Hepatocyte (in vitro differentiated cells): ENCODE results near the gene EDEM2. TPM values are rescaled to one million over a fixed set of nuclear protein-coding genes. Genes with fewer than 3 reads are reported as not detected.
"Not testable (repeated sequence)": the region's sequence is repeated elsewhere in the genome, so short reads cannot be mapped to it uniquely, and the experiment has no call there.

ENCODE experiments used
- DNase-seq: peaks from one replicate; pipeline ENCODE4 v3.0.0-alpha.2; 2016; ENCODE audit warnings: low spot score
- H2AFZ ChIP-seq: fragments of 200-600 bp; sonication (generic); 2 replicates; pipeline ENCODE4 v1.6.0; 2016; ENCODE audit warnings: antibody characterized with exemption, mild to moderate bottlenecking
- H3K27ac ChIP-seq: fragments of 200-600 bp; sonication (generic); 2 replicates; pipeline ENCODE4 v1.5.1; 2016; ENCODE audit warnings: mild to moderate bottlenecking
- H3K27me3 ChIP-seq: fragments of 200-600 bp; sonication (generic); 2 replicates; pipeline ENCODE4 v1.6.1; 2016
- H3K36me3 ChIP-seq: fragments of 200-600 bp; sonication (generic); replicated peaks from 2 replicates; pipeline ENCODE4 v1.5.1; 2016; ENCODE audit warnings: low read depth; ENCODE audit not compliant: insufficient read depth
- H3K4me1 ChIP-seq: fragments of 200-600 bp; sonication (generic); 2 replicates; pipeline ENCODE4 v1.5.1; 2016; ENCODE audit warnings: mild to moderate bottlenecking, moderate library complexity; ENCODE audit not compliant: insufficient read depth
- H3K4me2 ChIP-seq: fragments of 200-600 bp; sonication (generic); 2 replicates; pipeline ENCODE4 v1.6.0; 2016
- H3K4me3 ChIP-seq: fragments of 200-600 bp; sonication (generic); 2 replicates; pipeline ENCODE4 v1.5.1; 2016; ENCODE audit warnings: mild to moderate bottlenecking
- H3K79me2 ChIP-seq: fragments of 200-600 bp; sonication (generic); 2 replicates; pipeline ENCODE4 v1.6.0; 2017; ENCODE audit warnings: mild to moderate bottlenecking
- H3K9me2 ChIP-seq: fragments of 200-600 bp; sonication (generic); replicated peaks from 2 replicates; pipeline ENCODE4 v1.6.0; 2017; ENCODE audit warnings: mild to moderate bottlenecking; ENCODE audit not compliant: insufficient read depth
- H3K9me3 ChIP-seq: fragments of 200-600 bp; sonication (generic); 2 replicates; pipeline ENCODE4 v1.5.1; 2016; ENCODE audit warnings: low read depth, mild to moderate bottlenecking
- H4K20me1 ChIP-seq: fragments of 200-600 bp; sonication (generic); 2 replicates; pipeline ENCODE4 v1.6.0; 2016; ENCODE audit warnings: mild to moderate bottlenecking; ENCODE audit not compliant: insufficient read depth, poor library complexity, severe bottlenecking
- EZH2 ChIP-seq: fragments of 200-600 bp; sonication (generic); IDR thresholded peaks from 2 replicates; pipeline ENCODE4 v1.6.1; 2016; ENCODE audit warnings: antibody characterized with exemption, mild to moderate bottlenecking, borderline replicate concordance
- EZH2phosphoT487 ChIP-seq: fragments of 200-600 bp; sonication (generic); IDR thresholded peaks from one replicate; pipeline ENCODE4 v1.6.1; 2018; ENCODE audit warnings: antibody characterized with exemption, mild to moderate bottlenecking, low read depth, moderate library complexity; ENCODE audit not compliant: unreplicated experiment, severe bottlenecking
- WGBS: methylation state at CpG from one replicate; pipeline ENCODE4 v1.1.6; 2016; ENCODE audit warnings: low lambda C conversion rate; ENCODE audit errors: missing lambda C conversion rate; 5-methylcytosine and 5-hydroxymethylcytosine counted together
- polyA plus RNA-seq: library from polyadenylated mRNA; unstranded; fragments of >200 nt; fragmentation: Nextera tagmentation; extraction: Ambion mirVana; gene quantifications from 2 replicates; pipeline ENCODE4 v1.2.1, GENCODE V29; 2016
- small RNA-seq: library from RNA; depleted of rRNA; stranded (forward); fragments of <200 nt; gene quantifications from one replicate; pipeline ENCODE3, GENCODE V24; 2014
- total RNA-seq: library from RNA; depleted of rRNA; stranded (reverse); fragments of >200 nt; gene quantifications from 2 replicates; pipeline ENCODE4 v1.2.3, GENCODE V29; 2014
- TF ChIP-seq, protein P1 (sequence below): fragments of 200-600 bp; sonication (generic); IDR thresholded peaks from 2 replicates; pipeline ENCODE4 v1.5.1; 2016; ENCODE audit warnings: antibody characterized with exemption, mild to moderate bottlenecking; ENCODE audit not compliant: poor library complexity

The EDEM2 gene
- total and polyA plus RNA-seq, 2 experiments from 2014 or later = 24.7 to 40.8 TPM

DNA sequence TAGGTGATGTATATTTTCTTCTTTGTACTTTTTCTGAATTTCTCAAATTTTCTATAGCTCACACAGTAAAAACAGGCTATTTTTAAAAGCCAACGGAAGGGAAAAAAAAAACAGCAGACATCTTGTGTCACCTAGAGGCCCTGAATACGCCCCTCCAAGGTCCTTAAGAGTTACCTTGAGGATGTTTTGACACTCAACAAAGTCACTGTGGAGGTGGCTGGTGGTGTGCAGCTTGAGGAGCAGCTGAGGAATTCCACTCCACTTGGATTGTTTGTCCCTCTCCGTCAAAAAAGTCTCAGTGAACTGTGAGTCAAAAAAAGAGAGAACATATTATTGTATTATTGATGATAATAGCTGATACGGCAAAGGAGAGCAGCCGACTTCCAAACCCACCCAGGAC, 69.3 kb downstream of the EDEM2 start:
- Histone ChIP-seq H3K27ac (no peak overlapping the region), H4K20me1 (peaks cover 50% of the 10 kb centered on the region), H3K36me3 (peaks cover 8% of the 10 kb centered on the region), H3K79me2 (peaks cover 82% of the 10 kb centered on the region), H3K4me3 (no peak overlapping the region), H2AFZ (no peak overlapping the region), H3K27me3 (no peaks in the 10 kb centered on the region), H3K4me2 (no peak overlapping the region), H3K9me2 (no peaks in the 10 kb centered on the region), H3K4me1 (no peaks in the 10 kb centered on the region), H3K9me3 (no peaks in the 10 kb centered on the region)
- 94% methylated on average over 5 of the region's 5 CpGs for WGBS
- no peak for DNase-seq
- no peak for TF ChIP-seq EZH2
- TF ChIP-seq EZH2phosphoT487 = no peak
- TF ChIP-seq, protein P1, sequence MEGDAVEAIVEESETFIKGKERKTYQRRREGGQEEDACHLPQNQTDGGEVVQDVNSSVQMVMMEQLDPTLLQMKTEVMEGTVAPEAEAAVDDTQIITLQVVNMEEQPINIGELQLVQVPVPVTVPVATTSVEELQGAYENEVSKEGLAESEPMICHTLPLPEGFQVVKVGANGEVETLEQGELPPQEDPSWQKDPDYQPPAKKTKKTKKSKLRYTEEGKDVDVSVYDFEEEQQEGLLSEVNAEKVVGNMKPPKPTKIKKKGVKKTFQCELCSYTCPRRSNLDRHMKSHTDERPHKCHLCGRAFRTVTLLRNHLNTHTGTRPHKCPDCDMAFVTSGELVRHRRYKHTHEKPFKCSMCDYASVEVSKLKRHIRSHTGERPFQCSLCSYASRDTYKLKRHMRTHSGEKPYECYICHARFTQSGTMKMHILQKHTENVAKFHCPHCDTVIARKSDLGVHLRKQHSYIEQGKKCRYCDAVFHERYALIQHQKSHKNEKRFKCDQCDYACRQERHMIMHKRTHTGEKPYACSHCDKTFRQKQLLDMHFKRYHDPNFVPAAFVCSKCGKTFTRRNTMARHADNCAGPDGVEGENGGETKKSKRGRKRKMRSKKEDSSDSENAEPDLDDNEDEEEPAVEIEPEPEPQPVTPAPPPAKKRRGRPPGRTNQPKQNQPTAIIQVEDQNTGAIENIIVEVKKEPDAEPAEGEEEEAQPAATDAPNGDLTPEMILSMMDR = no peak

DNA sequence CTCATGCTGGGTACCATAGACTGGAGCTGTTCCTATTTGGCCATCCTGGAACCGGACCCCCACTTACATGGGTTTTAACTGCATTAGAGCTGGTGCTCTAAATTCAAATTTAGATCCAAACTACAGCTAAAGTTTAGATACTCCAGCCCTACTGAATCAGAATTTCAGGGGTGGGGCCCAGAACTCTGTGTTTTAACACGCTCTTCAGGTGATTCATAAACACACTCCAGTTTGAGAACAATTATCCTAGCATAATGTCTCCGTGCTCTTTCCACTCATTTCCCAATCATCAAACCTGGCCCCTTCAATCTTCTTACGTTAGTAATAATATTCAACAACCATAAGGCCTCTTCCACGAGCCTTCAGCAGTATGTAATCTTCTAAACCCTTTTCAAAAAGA, 69.8 kb downstream of the EDEM2 start:
- Histone ChIP-seq H4K20me1 (peaks cover 45% of the 10 kb centered on the region), H3K79me2 (peaks cover 82% of the 10 kb centered on the region), H3K9me2 (no peaks in the 10 kb centered on the region), H3K4me1 (no peaks in the 10 kb centered on the region), H3K36me3 (peaks cover 8% of the 10 kb centered on the region), H3K27me3 (no peaks in the 10 kb centered on the region), H3K4me2 (no peak overlapping the region), H3K4me3 (no peak overlapping the region), H3K9me3 (no peaks in the 10 kb centered on the region), H3K27ac (no peak overlapping the region), H2AFZ (no peak overlapping the region)
- TF ChIP-seq, protein P1 = no peak
- TF ChIP-seq EZH2phosphoT487 (no peak), EZH2 (no peak)
- WGBS = 98% methylated on average over 5 of the region's 5 CpGs
- DNase-seq = no peak

DNA sequence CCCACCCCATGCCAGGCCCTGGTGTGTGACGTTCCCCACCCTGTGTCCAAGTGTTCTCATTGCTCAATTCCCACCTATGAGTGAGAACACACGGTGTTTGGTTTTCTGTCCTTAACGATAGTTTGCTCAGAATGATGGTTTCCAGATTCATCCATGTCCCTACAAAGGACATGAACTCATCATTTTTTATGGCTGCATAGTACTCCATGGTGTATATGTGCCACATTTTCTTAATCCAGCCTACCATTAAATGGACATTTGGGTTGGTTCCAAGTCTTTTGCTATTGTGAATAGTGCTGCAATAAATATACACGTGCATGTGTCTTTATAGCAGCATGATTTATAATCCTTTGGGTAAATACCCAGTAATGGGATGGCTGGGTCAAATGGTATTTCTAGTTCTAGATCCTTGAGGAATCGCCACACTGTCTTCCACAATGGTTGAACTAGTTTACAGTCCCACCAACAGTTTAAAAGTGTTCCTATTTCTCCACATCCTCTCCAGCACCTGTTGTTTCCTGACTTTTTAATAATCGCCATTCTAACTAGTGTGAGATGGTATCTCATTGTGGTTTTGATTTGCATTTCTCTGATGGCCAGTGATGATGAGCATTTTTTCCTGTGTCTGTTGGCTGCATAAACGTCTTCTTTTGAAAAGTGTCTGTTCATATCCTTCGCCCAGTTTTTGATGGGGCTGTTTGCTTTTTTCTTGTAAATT, 75.5 kb downstream of the EDEM2 start:
- not testable (repeated sequence) for H2AFZ ChIP-seq, H3K4me2 ChIP-seq, H3K9me2 ChIP-seq, H3K4me3 ChIP-seq, H3K36me3 ChIP-seq, H3K27ac ChIP-seq, H3K4me1 ChIP-seq, H3K9me3 ChIP-seq, DNase-seq, H3K27me3 ChIP-seq
- peaks cover 26% of the 10 kb centered on the region for H4K20me1 ChIP-seq
- H3K79me2 ChIP-seq = peaks cover 65% of the 10 kb centered on the region
- 90% methylated on average over 8 of the region's 8 CpGs for WGBS

DNA sequence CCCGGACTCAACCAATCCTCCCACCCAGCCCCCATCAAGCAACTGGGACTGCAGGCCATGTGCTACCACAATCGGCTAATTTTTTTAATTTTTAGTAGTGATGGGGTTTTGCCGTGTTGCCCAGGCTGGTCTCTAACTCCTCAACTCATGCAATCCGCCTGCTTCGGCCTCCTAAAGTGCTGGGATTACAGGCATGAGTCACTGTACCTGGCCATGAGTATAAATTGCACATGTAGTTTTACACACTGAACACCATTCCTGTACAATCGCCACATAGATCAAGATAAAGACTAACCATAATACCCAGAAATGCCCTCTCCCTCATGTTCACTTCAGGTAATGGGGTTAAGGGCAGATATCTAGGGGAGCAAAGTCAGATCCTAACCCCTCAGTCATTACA, 80.9 kb downstream of the EDEM2 start:
- H3K36me3 ChIP-seq = no peaks in the 10 kb centered on the region
- H3K4me2 ChIP-seq = no peak overlapping the region
- no peaks in the 10 kb centered on the region for H3K9me2 ChIP-seq
- H4K20me1 ChIP-seq = peaks cover 70% of the 10 kb centered on the region
- H3K27ac ChIP-seq = no peak overlapping the region
- WGBS = 86% methylated on average over 6 of the region's 6 CpGs
- no peak overlapping the region for H2AFZ ChIP-seq
- H3K4me1 ChIP-seq = no peaks in the 10 kb centered on the region
- no peaks in the 10 kb centered on the region for H3K27me3 ChIP-seq
- peaks cover 84% of the 10 kb centered on the region for H3K79me2 ChIP-seq
- no peak overlapping the region for H3K4me3 ChIP-seq
- no peak for DNase-seq
- TF ChIP-seq EZH2 (no peak), EZH2phosphoT487 (no peak)
- TF ChIP-seq, protein P1 = no peak
- H3K9me3 ChIP-seq = no peaks in the 10 kb centered on the region

Small RNAs within 50 kb of the gene (small RNA-seq; reads per million reads assigned to genes)
- gene RF00275 (not detected), gene RNA5SP483 (not detected)

Other genes starting within 250 kb of the EDEM2 start
- gene GSS, start 191.5 kb downstream of the EDEM2 start, total RNA-seq = 41.2 and 46.2 TPM in 2 replicates
- gene GSS, start 191.5 kb downstream of the EDEM2 start, polyA plus RNA-seq = 45.2 and 54.7 TPM in 2 replicates
- 0.07 TPM in 1 of 2 replicates, not detected in the other for gene MYH7B, start 191.5 kb downstream of the EDEM2 start, total RNA-seq
- 0.42 and 1.9 TPM in 2 replicates for gene MYH7B, start 191.5 kb downstream of the EDEM2 start, polyA plus RNA-seq
- 81.0 and 88.6 TPM in 2 replicates for gene TRPC4AP, start 54.5 kb downstream of the EDEM2 start, total RNA-seq
- gene TRPC4AP, start 54.5 kb downstream of the EDEM2 start, polyA plus RNA-seq = 94.9 and 102 TPM in 2 replicates
- 7.5 and 7.7 TPM in 2 replicates for gene PROCR, start 24.7 kb upstream of the EDEM2 start, total RNA-seq
- 9.0 and 14.1 TPM in 2 replicates for gene PROCR, start 24.7 kb upstream of the EDEM2 start, polyA plus RNA-seq
- gene MMP24, start 79.4 kb upstream of the EDEM2 start, total RNA-seq = 0.76 and 1.2 TPM in 2 replicates
- gene MMP24, start 79.4 kb upstream of the EDEM2 start, polyA plus RNA-seq = 0.69 and 1.2 TPM in 2 replicates
- gene MMP24OS, start 130.8 kb upstream of the EDEM2 start, total RNA-seq = 16.9 and 19.0 TPM in 2 replicates
- 58.5 and 60.1 TPM in 2 replicates for gene MMP24OS, start 130.8 kb upstream of the EDEM2 start, polyA plus RNA-seq
- 108 and 112 TPM in 2 replicates for gene EIF6, start 137.4 kb upstream of the EDEM2 start, total RNA-seq
- gene EIF6, start 137.4 kb upstream of the EDEM2 start, polyA plus RNA-seq = 207 and 230 TPM in 2 replicates
- gene FAM83C, start 145.1 kb upstream of the EDEM2 start, total RNA-seq = not detected in 2 replicates
- 0.10 TPM in 1 of 2 replicates, not detected in the other for gene FAM83C, start 145.1 kb upstream of the EDEM2 start, polyA plus RNA-seq